Keratinocyte (primary cell): ENCODE results near the gene PCDHAC1. TPM values are rescaled to one million over a fixed set of nuclear protein-coding genes. Genes with fewer than 3 reads are reported as not detected.

Source experiments
- DNase-seq: peaks from one replicate; pipeline ENCODE4 v3.0.0-alpha.2; 2011; ENCODE audit warnings: low read depth, missing footprints, low spot score
- FAIRE-seq: peaks from 2 replicates; lab custom pipeline; 2011; peaks lifted over from hg19 to GRCh38; lab: Jason Lieb, UNC
- H2AFZ ChIP-seq: 2 replicates; pipeline ENCODE4 v1.6.0; 2012; ENCODE audit warnings: low read length, control low read depth, inconsistent platforms; ENCODE audit not compliant: control insufficient read depth
- H3K27ac ChIP-seq: 2 replicates; pipeline ENCODE4 v1.5.1; 2011; ENCODE audit warnings: low read length; ENCODE audit not compliant: control insufficient read depth, insufficient read depth
- H3K27me3 ChIP-seq: 3 replicates; pipeline ENCODE4 v1.6.0; 2011; ENCODE audit warnings: low read length; ENCODE audit not compliant: control insufficient read depth, insufficient read depth; ENCODE audit errors: extremely low read depth
- H3K36me3 ChIP-seq, 2 experiments: 2 replicates in 1 of 2; 3 replicates in 1 of 2; pipeline ENCODE4 v1.5.1; 2011; ENCODE audit warnings: low read length in 2 of 2, mild to moderate bottlenecking in 1 of 2; ENCODE audit not compliant: control insufficient read depth in 2 of 2, insufficient read depth in 2 of 2; ENCODE audit errors: extremely low read depth in 1 of 2
- H3K4me1 ChIP-seq: 3 replicates; pipeline ENCODE4 v1.5.1; 2011; ENCODE audit warnings: low read length; ENCODE audit not compliant: control insufficient read depth, insufficient read depth; ENCODE audit errors: extremely low read depth
- H3K4me2 ChIP-seq: 3 replicates; pipeline ENCODE4 v1.6.0; 2011; ENCODE audit warnings: low read depth, low read length; ENCODE audit not compliant: control insufficient read depth, insufficient read depth; ENCODE audit errors: extremely low read depth
- H3K4me3 ChIP-seq, 3 experiments: fragments of 200-600 bp in 1 of 3; sonication (generic) in 1 of 3; 2 replicates in 2 of 3; 3 replicates in 1 of 3; pipeline ENCODE4 v1.5.1; 2011 to 2016; ENCODE audit warnings: low read length in 3 of 3, mild to moderate bottlenecking in 3 of 3, control low read depth in 2 of 3, inconsistent platforms in 1 of 3, low read depth in 1 of 3, mixed read lengths in 1 of 3, mixed run types in 1 of 3, moderate library complexity in 1 of 3; ENCODE audit not compliant: control insufficient read depth in 2 of 3, insufficient read depth in 2 of 3; ENCODE audit errors: extremely low read depth in 1 of 3
- H3K79me2 ChIP-seq: 2 replicates; pipeline ENCODE4 v1.6.0; 2012; ENCODE audit warnings: low read length; ENCODE audit not compliant: control insufficient read depth, insufficient read depth
- H3K9ac ChIP-seq: 3 replicates; pipeline ENCODE4 v1.6.0; 2011; ENCODE audit warnings: low read length; ENCODE audit not compliant: control insufficient read depth, insufficient read depth; ENCODE audit errors: extremely low read depth
- H3K9me1 ChIP-seq: 3 replicates; pipeline ENCODE4 v1.6.0; 2011; ENCODE audit warnings: low read length; ENCODE audit not compliant: control insufficient read depth, insufficient read depth; ENCODE audit errors: extremely low read depth
- H3K9me3 ChIP-seq: 2 replicates; pipeline ENCODE4 v1.5.1; 2012; ENCODE audit warnings: low read depth, low read length; ENCODE audit not compliant: control insufficient read depth
- H4K20me1 ChIP-seq: 3 replicates; pipeline ENCODE4 v1.6.0; 2011; ENCODE audit warnings: low read length; ENCODE audit not compliant: control insufficient read depth, insufficient read depth; ENCODE audit errors: extremely low read depth
- CTCF ChIP-seq, 3 experiments: IDR thresholded peaks in 1 of 3; conservative IDR thresholded peaks in 1 of 3; optimal IDR thresholded peaks in 1 of 3; 2 replicates in 2 of 3; 3 replicates in 1 of 3; pipeline versions ENCODE3 to v1.5.1; 2011; ENCODE audit warnings: low read length in 3 of 3, mild to moderate bottlenecking in 3 of 3, moderate library complexity in 2 of 3, control low read depth in 1 of 3, inconsistent platforms in 1 of 3; ENCODE audit not compliant: insufficient read depth in 2 of 3; ENCODE audit errors: extremely low read depth in 1 of 3
- EZH2 ChIP-seq: IDR thresholded peaks from one replicate; pipeline ENCODE4 v1.6.1; 2012; ENCODE audit warnings: inconsistent platforms, mild to moderate bottlenecking, low read length, moderate library complexity
- dilution Hi-C: fragments of 300-500 bp; cut with MboI; formaldehyde crosslinking; loops from one replicate; pipeline ENCODE4 v1.7.0; 2020; ENCODE audit warnings: low sequenced_read_pairs; ENCODE audit not compliant: extremely low pct_ligation_motif_present
- polyA plus RNA-seq, 5 experiments: library from polyadenylated mRNA; depleted of rRNA in 3 of 5; stranded (reverse) in 3 of 5; stranded (forward) in 1 of 5; unstranded in 1 of 5; fragments of >200 nt; gene quantifications; 1 replicate in 1 of 5; 2 replicates in 3 of 5; 3 replicates in 1 of 5; pipeline versions ENCODE4 v1.2.1 to v1.2.3, GENCODE V29; 2011 to 2012; ENCODE audit warnings: missing spikeins in 2 of 5, low read depth in 1 of 5, low replicate concordance in 1 of 5

The PCDHAC1 gene
- polyA plus RNA-seq, 1 donor (not counting 4 experiments of a cell fraction or from before 2014, with no cell fraction given): 0.45 TPM

GRCh38 chr5:140882591-140882899, 43.6 kb upstream of the PCDHAC1 start:
- FAIRE-seq (no peak), DNase-seq (no peak)
- H3K36me3 ChIP-seq: no peaks in the 10 kb centered on the region
- no peaks in the 10 kb centered on the region for H4K20me1 ChIP-seq
- H3K9me1 ChIP-seq: no peaks in the 10 kb centered on the region
- no peaks in the 10 kb centered on the region for H3K4me1 ChIP-seq
- dilution Hi-C loops: no loop called here
- H3K79me2 ChIP-seq: no peaks in the 10 kb centered on the region
- no peak overlapping the region for H3K27ac ChIP-seq
- no peak overlapping the region for H3K9ac ChIP-seq
- no peaks in the 10 kb centered on the region for H3K27me3 ChIP-seq
- no peak overlapping the region for H2AFZ ChIP-seq
- H3K9me3 ChIP-seq: peaks cover 13% of the 10 kb centered on the region
- no peak overlapping the region for H3K4me2 ChIP-seq
- peak in 1 of 3 experiments; percentile 18 for TF ChIP-seq CTCF (optimal IDR thresholded peaks at IDR 0.05 in 1 of 3, IDR thresholded peaks at IDR 0.05 in 1 of 3, conservative IDR thresholded peaks at IDR 0.05 in 1 of 3; ENCODE audit: extremely low read depth in 1 of 3, insufficient read depth in 2 of 3, low read length in 3 of 3)
- no peak for TF ChIP-seq EZH2
- H3K4me3 ChIP-seq: no peak overlapping the region

GRCh38 chr5:140883373-140883772, 42.7 kb upstream of the PCDHAC1 start:
- no peak overlapping the region for H2AFZ ChIP-seq
- H3K9ac ChIP-seq: no peak overlapping the region
- H3K27ac ChIP-seq: no peak overlapping the region
- peaks cover 13% of the 10 kb centered on the region for H3K9me3 ChIP-seq
- DNase-seq: no peak
- H3K9me1 ChIP-seq: no peaks in the 10 kb centered on the region
- H4K20me1 ChIP-seq: no peaks in the 10 kb centered on the region
- H3K27me3 ChIP-seq: no peaks in the 10 kb centered on the region
- dilution Hi-C loops: no loop called here
- H3K36me3 ChIP-seq: no peaks in the 10 kb centered on the region
- H3K4me1 ChIP-seq: no peaks in the 10 kb centered on the region
- no peaks in the 10 kb centered on the region for H3K79me2 ChIP-seq
- no peak for TF ChIP-seq CTCF (optimal IDR thresholded peaks at IDR 0.05 in 1 of 3, IDR thresholded peaks at IDR 0.05 in 1 of 3, conservative IDR thresholded peaks at IDR 0.05 in 1 of 3; ENCODE audit: extremely low read depth in 1 of 3, insufficient read depth in 2 of 3, low read length in 3 of 3)
- TF ChIP-seq EZH2: no peak
- no peak overlapping the region for H3K4me3 ChIP-seq
- no peak for FAIRE-seq
- H3K4me2 ChIP-seq: no peak overlapping the region
